GM23248 (cell line): ENCODE results near the gene NHERF1. TPM values are rescaled to one million over a fixed set of nuclear protein-coding genes. Genes with fewer than 3 reads are reported as not detected.

Experiments used
- DNase-seq: peaks from one replicate; pipeline ENCODE4 v3.0.0-alpha.2; 2015
- H2AFZ ChIP-seq: fragments of 200-600 bp; sonication (generic); 2 replicates; pipeline ENCODE4 v1.6.1; 2016; ENCODE audit warnings: antibody characterized with exemption
- H3F3A ChIP-seq: fragments of 200-600 bp; sonication (generic); 2 replicates; pipeline ENCODE4 v1.6.1; 2016; ENCODE audit warnings: mild to moderate bottlenecking, antibody characterized with exemption, mixed run types; ENCODE audit not compliant: insufficient read depth
- H3K27ac ChIP-seq: fragments of 200-600 bp; sonication (generic); 2 replicates; pipeline ENCODE4 v1.5.1; 2016; ENCODE audit warnings: mild to moderate bottlenecking
- H3K27me3 ChIP-seq: fragments of 200-600 bp; sonication (generic); replicated peaks from 2 replicates; pipeline ENCODE4 v1.6.1; 2016; ENCODE audit warnings: mild to moderate bottlenecking; ENCODE audit not compliant: insufficient read depth
- H3K36me3 ChIP-seq: fragments of 200-600 bp; sonication (generic); 2 replicates; pipeline ENCODE4 v1.6.1; 2016; ENCODE audit warnings: low read depth, mild to moderate bottlenecking
- H3K4me1 ChIP-seq: fragments of 200-600 bp; sonication (generic); 2 replicates; pipeline ENCODE4 v1.6.1; 2016; ENCODE audit warnings: mild to moderate bottlenecking; ENCODE audit not compliant: insufficient read depth
- H3K4me2 ChIP-seq: fragments of 200-600 bp; sonication (generic); one replicate; pipeline ENCODE4 v1.6.1; 2016; ENCODE audit warnings: mild to moderate bottlenecking; ENCODE audit not compliant: unreplicated experiment
- H3K4me3 ChIP-seq: fragments of 200-600 bp; sonication (generic); 2 replicates; pipeline ENCODE4 v1.5.1; 2016; ENCODE audit warnings: mild to moderate bottlenecking
- H3K79me2 ChIP-seq: fragments of 200-600 bp; sonication (generic); 2 replicates; pipeline ENCODE4 v1.6.1; 2016; ENCODE audit warnings: mild to moderate bottlenecking; ENCODE audit not compliant: insufficient read depth
- H3K9ac ChIP-seq: fragments of 200-600 bp; sonication (generic); 2 replicates; pipeline ENCODE4 v1.6.1; 2016; ENCODE audit warnings: mild to moderate bottlenecking
- H3K9me2 ChIP-seq: fragments of 200-600 bp; sonication (generic); 2 replicates; pipeline ENCODE4 v1.6.1; 2016; ENCODE audit warnings: mixed run types, mild to moderate bottlenecking, moderate library complexity; ENCODE audit not compliant: insufficient read depth
- H3K9me3 ChIP-seq: fragments of 200-600 bp; sonication (generic); one replicate; pipeline ENCODE4 v1.6.1; 2017; ENCODE audit warnings: low read depth
- H4K20me1 ChIP-seq: fragments of 200-600 bp; sonication (generic); 2 replicates; pipeline ENCODE4 v1.6.0; 2016; ENCODE audit not compliant: insufficient read depth
- EZH2 ChIP-seq: fragments of 200-600 bp; sonication (generic); IDR thresholded peaks from 2 replicates; pipeline ENCODE4 v1.6.1; 2018; ENCODE audit warnings: antibody characterized with exemption, mild to moderate bottlenecking; ENCODE audit not compliant: insufficient read depth, poor library complexity, severe bottlenecking
- EZH2phosphoT487 ChIP-seq: fragments of 200-600 bp; sonication (generic); IDR thresholded peaks from 2 replicates; pipeline ENCODE4 v1.6.1; 2018; ENCODE audit warnings: antibody characterized with exemption, moderate library complexity, mild to moderate bottlenecking, low read depth; ENCODE audit not compliant: insufficient read depth
- WGBS, 2 experiments: methylation state at CpG; one replicate each; pipeline ENCODE4 v1.1.6; 2015 to 2017; ENCODE audit warnings: low lambda C conversion rate in 2 of 2, low coverage in 1 of 2; ENCODE audit errors: missing lambda C conversion rate in 2 of 2; 5-methylcytosine and 5-hydroxymethylcytosine counted together
- in situ Hi-C: fragments of 300-500 bp; cut with MboI; formaldehyde crosslinking; loops from 2 replicates; pipeline ENCODE4 v1.15.0; 2020
- polyA plus RNA-seq: library from polyadenylated mRNA; unstranded; fragments of >200 nt; fragmentation: Nextera tagmentation; extraction: Ambion mirVana; gene quantifications from 2 replicates; pipeline ENCODE4 v1.2.1, GENCODE V29; 2016
- total RNA-seq: library from RNA; depleted of rRNA; stranded (reverse); fragments of >200 nt; shearing (Covaris generic); gene quantifications from 2 replicates; pipeline ENCODE4 v1.2.3, GENCODE V29; 2014

Gene NHERF1
- total and polyA plus RNA-seq, 2 experiments from 2014 or later: 8.0 to 9.1 TPM

DNA sequence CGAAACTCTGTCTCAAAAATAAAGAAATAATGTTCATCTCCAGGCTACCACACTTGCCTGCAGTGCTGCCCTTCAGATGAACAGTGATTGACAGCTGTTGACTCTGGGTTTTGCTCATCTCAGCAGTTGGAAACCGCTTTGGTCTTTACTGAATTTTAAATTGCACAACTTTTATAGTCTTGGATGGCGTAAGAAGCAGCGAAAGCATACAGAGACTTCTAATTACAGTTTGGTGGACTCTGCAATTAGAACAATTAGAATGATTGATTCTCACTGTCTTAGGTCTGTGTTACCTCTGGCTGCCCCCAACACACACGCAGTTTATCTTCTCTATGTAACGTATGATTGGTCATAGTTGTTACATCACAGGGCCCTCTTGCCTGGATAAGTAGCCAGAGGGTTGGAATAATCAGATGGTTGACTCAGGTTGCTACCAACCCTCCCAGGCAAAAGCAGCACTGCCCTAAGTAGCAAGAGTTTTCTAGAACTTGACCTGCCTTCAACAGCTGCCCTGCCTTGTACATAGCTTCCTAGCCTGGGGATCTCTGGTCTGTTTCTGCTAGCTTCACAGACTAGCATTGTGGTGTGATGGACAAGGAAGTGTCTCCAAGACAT, 29.6 kb downstream of the NHERF1 start:
- H3K4me3 ChIP-seq: no peak overlapping the region
- no peak overlapping the region; the same call in 1 of the 2 replicates for H3K9ac ChIP-seq
- peaks cover 10% of the 10 kb centered on the region for H3F3A ChIP-seq
- no peaks in the 10 kb centered on the region for H3K9me2 ChIP-seq
- H2AFZ ChIP-seq: no peak overlapping the region
- no peak for TF ChIP-seq EZH2phosphoT487
- TF ChIP-seq EZH2: no peak
- H4K20me1 ChIP-seq: no peaks in the 10 kb centered on the region
- peaks cover 62% of the 10 kb centered on the region for H3K79me2 ChIP-seq
- DNase-seq: no peak
- peak overlapping the region; percentile 78 for H3K4me2 ChIP-seq
- no peaks in the 10 kb centered on the region for H3K36me3 ChIP-seq
- no peaks in the 10 kb centered on the region for H3K9me3 ChIP-seq
- no peak overlapping the region for H3K27ac ChIP-seq
- no peaks in the 10 kb centered on the region for H3K27me3 ChIP-seq
- WGBS, 2 experiments: 88 to 90% methylated on average over 6 of the region's 6 CpGs
- H3K4me1 ChIP-seq: peaks cover 25% of the 10 kb centered on the region
- in situ Hi-C loops: no loop called here

DNA sequence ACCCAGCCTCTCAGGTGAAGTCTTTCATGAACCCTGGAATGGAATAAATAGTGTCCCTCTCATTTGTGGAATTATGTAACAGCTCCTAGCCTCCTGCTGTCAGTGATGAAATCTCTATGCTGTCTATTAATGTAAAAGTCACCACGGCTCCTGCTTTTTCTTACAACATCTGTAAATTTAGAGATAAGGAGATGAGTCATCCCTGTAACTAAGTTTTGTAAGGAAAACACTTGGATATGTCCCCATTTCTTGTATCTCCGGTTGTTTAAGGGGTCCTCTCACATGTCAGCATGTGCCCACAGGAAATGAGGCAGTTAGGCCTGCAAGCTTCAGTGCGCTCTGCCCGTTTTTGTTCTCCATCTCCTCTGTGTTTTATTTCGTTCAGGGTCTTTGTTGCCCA, 30.5 kb downstream of the NHERF1 start:
- Histone ChIP-seq H3K27me3 (no peaks in the 10 kb centered on the region), H4K20me1 (no peaks in the 10 kb centered on the region), H3K9me3 (no peaks in the 10 kb centered on the region), H3K4me2 (no peak overlapping the region), H3K27ac (no peak overlapping the region), H2AFZ (no peak overlapping the region), H3K79me2 (peaks cover 53% of the 10 kb centered on the region), H3K9ac (no peak overlapping the region), H3K9me2 (no peaks in the 10 kb centered on the region), H3K4me1 (peaks cover 19% of the 10 kb centered on the region), H3F3A (peaks cover 4% of the 10 kb centered on the region), H3K36me3 (no peaks in the 10 kb centered on the region), H3K4me3 (no peak overlapping the region)
- 73 to 80% methylated on average over 5 of the region's 5 CpGs for WGBS, 2 experiments
- in situ Hi-C loops: no loop called here
- TF ChIP-seq EZH2 (no peak), EZH2phosphoT487 (no peak)
- peak; percentile 57 for DNase-seq

DNA sequence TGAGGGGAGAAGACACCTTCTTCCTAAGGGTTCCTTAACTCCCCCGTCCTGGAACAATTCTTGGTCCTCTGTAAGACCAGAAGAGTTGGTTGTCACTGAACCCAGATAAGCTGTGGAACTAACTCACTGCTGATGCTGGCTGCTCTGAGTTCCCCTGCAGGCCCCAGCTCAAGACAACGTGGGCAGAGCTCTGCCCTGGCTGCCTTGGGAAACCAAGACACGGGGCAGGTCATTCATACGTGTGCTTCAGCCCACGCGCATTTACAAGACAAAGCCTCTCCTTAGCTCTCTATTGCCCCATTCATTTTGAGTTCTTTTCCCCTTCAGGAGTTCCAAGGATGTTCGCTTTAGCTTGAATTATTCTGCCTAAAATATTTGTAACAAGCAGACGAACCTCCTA, 31.1 kb downstream of the NHERF1 start:
- no peak overlapping the region for H3K4me3 ChIP-seq
- no peaks in the 10 kb centered on the region for H3K27me3 ChIP-seq
- no peak for TF ChIP-seq EZH2phosphoT487
- no peak for TF ChIP-seq EZH2
- no peaks in the 10 kb centered on the region for H3F3A ChIP-seq
- WGBS, 2 experiments: 89 to 95% methylated on average over 8 of the region's 8 CpGs
- H3K9me3 ChIP-seq: no peaks in the 10 kb centered on the region
- no peak overlapping the region for H3K4me2 ChIP-seq
- H3K36me3 ChIP-seq: no peaks in the 10 kb centered on the region
- H3K9ac ChIP-seq: no peak overlapping the region
- no peaks in the 10 kb centered on the region for H4K20me1 ChIP-seq
- H3K27ac ChIP-seq: no peak overlapping the region
- peaks cover 16% of the 10 kb centered on the region; the same call in 1 of the 2 replicates for H3K4me1 ChIP-seq
- H3K9me2 ChIP-seq: no peaks in the 10 kb centered on the region
- no peak overlapping the region for H2AFZ ChIP-seq
- DNase-seq: no peak
- peaks cover 48% of the 10 kb centered on the region for H3K79me2 ChIP-seq
- in situ Hi-C loops: no loop called here

DNA sequence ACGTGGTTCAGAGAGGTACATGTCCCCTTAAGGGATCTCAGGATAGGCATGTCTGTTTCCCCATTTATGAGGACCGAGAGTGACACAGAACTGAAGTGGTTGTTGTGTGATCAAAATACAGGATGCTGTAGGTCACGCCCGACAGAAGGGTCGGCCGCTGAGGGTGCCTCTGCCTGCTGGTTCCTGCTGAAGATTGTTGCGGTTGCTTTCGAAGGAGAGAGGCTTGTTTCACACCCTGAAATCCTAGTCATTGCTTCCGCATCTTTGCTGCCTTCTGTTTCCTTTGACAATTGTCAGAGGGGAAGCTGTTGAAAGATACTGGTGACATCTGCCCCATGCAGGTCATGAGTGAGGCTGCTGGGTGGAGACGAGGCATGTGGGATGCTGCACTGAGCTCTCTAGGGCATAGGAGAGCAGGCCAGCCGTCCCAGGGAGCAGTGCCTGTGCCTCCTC, 31.5 kb downstream of the NHERF1 start:
- in situ Hi-C loops: no loop called here
- Histone ChIP-seq H4K20me1 (no peaks in the 10 kb centered on the region), H3K9ac (no peak overlapping the region), H2AFZ (no peak overlapping the region), H3K4me1 (peaks cover 11% of the 10 kb centered on the region; the same call in 1 of the 2 replicates), H3K4me2 (no peak overlapping the region), H3K4me3 (no peak overlapping the region), H3K36me3 (no peaks in the 10 kb centered on the region), H3K79me2 (peaks cover 44% of the 10 kb centered on the region), H3K9me2 (no peaks in the 10 kb centered on the region), H3F3A (no peaks in the 10 kb centered on the region), H3K9me3 (no peaks in the 10 kb centered on the region), H3K27me3 (no peaks in the 10 kb centered on the region), H3K27ac (no peak overlapping the region)
- DNase-seq: no peak
- WGBS, 2 experiments: 87 to 89% methylated on average over 11 of the region's 11 CpGs
- no peak for TF ChIP-seq EZH2
- no peak for TF ChIP-seq EZH2phosphoT487
